HepG2 (cell line): ENCODE data around the gene AGT. TPM values are rescaled to one million over a fixed set of nuclear protein-coding genes. Genes with fewer than 3 reads are reported as not detected.
A peak's percentile ranks its signal among the peaks of the same experiment; 100 is the strongest.

Source experiments
- E2F2 ChIP-seq: sonication (generic); formaldehyde crosslinking; IDR thresholded peaks from 2 replicates; pipeline ENCODE4 v1.4.0; 2020; ENCODE audit warnings: missing genetic modification reagents, borderline replicate concordance
- EED ChIP-seq: sonication (generic); formaldehyde crosslinking; IDR thresholded peaks from 2 replicates; pipeline ENCODE4 v1.5.0; 2020; ENCODE audit warnings: mild to moderate bottlenecking, missing genetic modification reagents
- MYC ChIP-seq: sonication (generic); formaldehyde crosslinking; IDR thresholded peaks from 2 replicates; pipeline ENCODE4 v1.9.0; 2021; ENCODE audit warnings: missing genetic modification reagents, borderline replicate concordance
- NRL ChIP-seq: sonication (generic); formaldehyde crosslinking; IDR thresholded peaks from 2 replicates; pipeline ENCODE4 v1.5.0; 2020; ENCODE audit warnings: missing genetic modification reagents, mild to moderate bottlenecking, moderate library complexity, borderline replicate concordance
- PRPF4 ChIP-seq: fragments of 200-400 bp; formaldehyde crosslinking; IDR thresholded peaks from 2 replicates; pipeline ENCODE4 v1.6.1; 2016; ENCODE audit warnings: low read length, low read depth; ENCODE audit not compliant: poor library complexity, severe bottlenecking
- RAD51 ChIP-seq: fragments of 450-650 bp; IDR thresholded peaks from 2 replicates; pipeline ENCODE4 v1.6.1; 2016; ENCODE audit warnings: borderline replicate concordance
- REL ChIP-seq: sonication (generic); formaldehyde crosslinking; conservative IDR thresholded peaks from 2 replicates; pipeline ENCODE4 v1.8.0; 2022; ENCODE audit warnings: mild to moderate bottlenecking, missing genetic modification reagents, moderate library complexity
- SAP130 ChIP-seq: IDR thresholded peaks from 2 replicates; pipeline ENCODE4 v1.6.1; 2016; ENCODE audit warnings: low read depth
- TRIM24 ChIP-seq: sonication (generic); formaldehyde crosslinking; IDR thresholded peaks from 2 replicates; pipeline ENCODE4 v1.8.0; 2022; ENCODE audit warnings: mild to moderate bottlenecking, missing genetic modification reagents
- ZNF225 ChIP-seq: sonication (generic); formaldehyde crosslinking; IDR thresholded peaks from 2 replicates; pipeline ENCODE4 v1.4.0; 2020; ENCODE audit warnings: mild to moderate bottlenecking, missing genetic modification reagents
- ZNF720 ChIP-seq: sonication (generic); formaldehyde crosslinking; IDR thresholded peaks from 2 replicates; pipeline ENCODE4 v1.4.0; 2020; ENCODE audit warnings: missing genetic modification reagents
- ZNF772 ChIP-seq: sonication (generic); formaldehyde crosslinking; IDR thresholded peaks from 2 replicates; pipeline ENCODE4 v1.5.0; 2020; ENCODE audit warnings: mild to moderate bottlenecking, missing genetic modification reagents
- ZNF883 ChIP-seq: sonication (generic); formaldehyde crosslinking; IDR thresholded peaks from 2 replicates; pipeline ENCODE4 v1.5.1; 2020; ENCODE audit warnings: mild to moderate bottlenecking, missing genetic modification reagents; ENCODE audit errors: not compliant biosample characterization
- ZSCAN30 ChIP-seq: sonication (generic); formaldehyde crosslinking; IDR thresholded peaks from 2 replicates; pipeline ENCODE4 v1.5.0; 2020; ENCODE audit warnings: mild to moderate bottlenecking, missing genetic modification reagents
- polyA plus RNA-seq, 8 experiments: library from polyadenylated mRNA; depleted of rRNA in 3 of 8; stranded (reverse) in 7 of 8; unstranded in 1 of 8; fragments of >200 nt; fragmentation: Illumina TruSeq in 4 of 8; extraction: Trizol in 4 of 8; gene quantifications; 2 replicates each; pipeline versions ENCODE4 v1.2.1 to v1.2.3, GENCODE V29; 2011 to 2016; ENCODE audit warnings: low read depth in 4 of 8, missing spikeins in 1 of 8, mixed read lengths in 1 of 8; ENCODE audit not compliant: insufficient read depth in 1 of 8
- total RNA-seq, 5 experiments: library from RNA; depleted of rRNA; stranded (reverse); fragments of >200 nt; fragmentation: Illumina TruSeq; extraction: Trizol; gene quantifications; 2 replicates each; pipeline ENCODE4 v1.2.3, GENCODE V29; 2016; ENCODE audit warnings: low read depth in 1 of 5
- TF ChIP-seq, protein P1 (sequence below): sonication (generic); formaldehyde crosslinking; IDR thresholded peaks from 2 replicates; pipeline ENCODE4 v1.9.0; 2022; ENCODE audit warnings: low read depth, missing genetic modification reagents
- TF ChIP-seq, protein P2 (sequence below): sonication (generic); formaldehyde crosslinking; IDR thresholded peaks from 2 replicates; pipeline ENCODE4 v1.4.0; 2020; ENCODE audit warnings: missing genetic modification reagents
- TF ChIP-seq, protein P3 (sequence below): sonication (generic); formaldehyde crosslinking; IDR thresholded peaks from 2 replicates; pipeline ENCODE4 v1.5.1; 2020; ENCODE audit warnings: mild to moderate bottlenecking, missing genetic modification reagents, moderate library complexity
- TF ChIP-seq, protein P4 (sequence below): sonication (generic); formaldehyde crosslinking; IDR thresholded peaks from 2 replicates; pipeline ENCODE4 v1.8.1; 2023; ENCODE audit warnings: mild to moderate bottlenecking, missing genetic modification reagents

The AGT gene
- total and polyA plus RNA-seq, 2 of the 13 experiments (the other 11 are each of a cell fraction or from before 2014, with no cell fraction given), result 892 to 2,071 TPM

- TF ChIP-seq, protein P1, sequence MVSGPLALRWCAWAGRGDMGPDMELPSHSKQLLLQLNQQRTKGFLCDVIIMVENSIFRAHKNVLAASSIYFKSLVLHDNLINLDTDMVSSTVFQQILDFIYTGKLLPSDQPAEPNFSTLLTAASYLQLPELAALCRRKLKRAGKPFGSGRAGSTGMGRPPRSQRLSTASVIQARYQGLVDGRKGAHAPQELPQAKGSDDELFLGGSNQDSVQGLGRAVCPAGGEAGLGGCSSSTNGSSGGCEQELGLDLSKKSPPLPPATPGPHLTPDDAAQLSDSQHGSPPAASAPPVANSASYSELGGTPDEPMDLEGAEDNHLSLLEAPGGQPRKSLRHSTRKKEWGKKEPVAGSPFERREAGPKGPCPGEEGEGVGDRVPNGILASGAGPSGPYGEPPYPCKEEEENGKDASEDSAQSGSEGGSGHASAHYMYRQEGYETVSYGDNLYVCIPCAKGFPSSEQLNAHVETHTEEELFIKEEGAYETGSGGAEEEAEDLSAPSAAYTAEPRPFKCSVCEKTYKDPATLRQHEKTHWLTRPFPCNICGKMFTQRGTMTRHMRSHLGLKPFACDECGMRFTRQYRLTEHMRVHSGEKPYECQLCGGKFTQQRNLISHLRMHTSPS (CRISPR knock-in tag), result 0 out of 2 replicates have a peak, but pooled peaks have one; percentile 1
- TF ChIP-seq ZSCAN30 (no peak), ZNF720 (no peak), TRIM24 (no peak), ZNF225 (CRISPR knock-in tag) (no peak), ZNF772 (CRISPR knock-in tag) (peak; percentile 55; the same call in 1 of the 2 replicates), SAP130 (CRISPR knock-in tag) (no peak), NRL (CRISPR knock-in tag) (peak; percentile 48; the same call in 1 of the 2 replicates), EED (no peak), PRPF4 (no peak), RAD51 (no peak), MYC (CRISPR knock-in tag) (no peak), REL (CRISPR knock-in tag) (no peak), E2F2 (CRISPR knock-in tag) (no peak), ZNF883 (CRISPR knock-in tag) (peak; percentile 8)
- TF ChIP-seq, protein P2, sequence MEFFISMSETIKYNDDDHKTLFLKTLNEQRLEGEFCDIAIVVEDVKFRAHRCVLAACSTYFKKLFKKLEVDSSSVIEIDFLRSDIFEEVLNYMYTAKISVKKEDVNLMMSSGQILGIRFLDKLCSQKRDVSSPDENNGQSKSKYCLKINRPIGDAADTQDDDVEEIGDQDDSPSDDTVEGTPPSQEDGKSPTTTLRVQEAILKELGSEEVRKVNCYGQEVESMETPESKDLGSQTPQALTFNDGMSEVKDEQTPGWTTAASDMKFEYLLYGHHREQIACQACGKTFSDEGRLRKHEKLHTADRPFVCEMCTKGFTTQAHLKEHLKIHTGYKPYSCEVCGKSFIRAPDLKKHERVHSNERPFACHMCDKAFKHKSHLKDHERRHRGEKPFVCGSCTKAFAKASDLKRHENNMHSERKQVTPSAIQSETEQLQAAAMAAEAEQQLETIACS (CRISPR knock-in tag), result no peak
- TF ChIP-seq, protein P3, sequence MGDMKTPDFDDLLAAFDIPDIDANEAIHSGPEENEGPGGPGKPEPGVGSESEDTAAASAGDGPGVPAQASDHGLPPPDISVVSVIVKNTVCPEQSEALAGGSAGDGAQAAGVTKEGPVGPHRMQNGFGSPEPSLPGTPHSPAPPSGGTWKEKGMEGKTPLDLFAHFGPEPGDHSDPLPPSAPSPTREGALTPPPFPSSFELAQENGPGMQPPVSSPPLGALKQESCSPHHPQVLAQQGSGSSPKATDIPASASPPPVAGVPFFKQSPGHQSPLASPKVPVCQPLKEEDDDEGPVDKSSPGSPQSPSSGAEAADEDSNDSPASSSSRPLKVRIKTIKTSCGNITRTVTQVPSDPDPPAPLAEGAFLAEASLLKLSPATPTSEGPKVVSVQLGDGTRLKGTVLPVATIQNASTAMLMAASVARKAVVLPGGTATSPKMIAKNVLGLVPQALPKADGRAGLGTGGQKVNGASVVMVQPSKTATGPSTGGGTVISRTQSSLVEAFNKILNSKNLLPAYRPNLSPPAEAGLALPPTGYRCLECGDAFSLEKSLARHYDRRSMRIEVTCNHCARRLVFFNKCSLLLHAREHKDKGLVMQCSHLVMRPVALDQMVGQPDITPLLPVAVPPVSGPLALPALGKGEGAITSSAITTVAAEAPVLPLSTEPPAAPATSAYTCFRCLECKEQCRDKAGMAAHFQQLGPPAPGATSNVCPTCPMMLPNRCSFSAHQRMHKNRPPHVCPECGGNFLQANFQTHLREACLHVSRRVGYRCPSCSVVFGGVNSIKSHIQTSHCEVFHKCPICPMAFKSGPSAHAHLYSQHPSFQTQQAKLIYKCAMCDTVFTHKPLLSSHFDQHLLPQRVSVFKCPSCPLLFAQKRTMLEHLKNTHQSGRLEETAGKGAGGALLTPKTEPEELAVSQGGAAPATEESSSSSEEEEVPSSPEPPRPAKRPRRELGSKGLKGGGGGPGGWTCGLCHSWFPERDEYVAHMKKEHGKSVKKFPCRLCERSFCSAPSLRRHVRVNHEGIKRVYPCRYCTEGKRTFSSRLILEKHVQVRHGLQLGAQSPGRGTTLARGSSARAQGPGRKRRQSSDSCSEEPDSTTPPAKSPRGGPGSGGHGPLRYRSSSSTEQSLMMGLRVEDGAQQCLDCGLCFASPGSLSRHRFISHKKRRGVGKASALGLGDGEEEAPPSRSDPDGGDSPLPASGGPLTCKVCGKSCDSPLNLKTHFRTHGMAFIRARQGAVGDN (CRISPR knock-in tag), result peak; percentile 40; the same call in 1 of the 2 replicates
- TF ChIP-seq, protein P4, sequence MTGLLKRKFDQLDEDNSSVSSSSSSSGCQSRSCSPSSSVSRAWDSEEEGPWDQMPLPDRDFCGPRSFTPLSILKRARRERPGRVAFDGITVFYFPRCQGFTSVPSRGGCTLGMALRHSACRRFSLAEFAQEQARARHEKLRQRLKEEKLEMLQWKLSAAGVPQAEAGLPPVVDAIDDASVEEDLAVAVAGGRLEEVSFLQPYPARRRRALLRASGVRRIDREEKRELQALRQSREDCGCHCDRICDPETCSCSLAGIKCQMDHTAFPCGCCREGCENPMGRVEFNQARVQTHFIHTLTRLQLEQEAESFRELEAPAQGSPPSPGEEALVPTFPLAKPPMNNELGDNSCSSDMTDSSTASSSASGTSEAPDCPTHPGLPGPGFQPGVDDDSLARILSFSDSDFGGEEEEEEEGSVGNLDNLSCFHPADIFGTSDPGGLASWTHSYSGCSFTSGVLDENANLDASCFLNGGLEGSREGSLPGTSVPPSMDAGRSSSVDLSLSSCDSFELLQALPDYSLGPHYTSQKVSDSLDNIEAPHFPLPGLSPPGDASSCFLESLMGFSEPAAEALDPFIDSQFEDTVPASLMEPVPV (CRISPR knock-in tag), result no peak
Measured at GRCh38 chr1:230706020-230706699, 7.8 kb downstream of the AGT start (continued).
